Eye (tissue), 1 donor: Measurements from ENCODE around the gene RGL1.
A peak's percentile ranks its signal among the peaks of the same experiment; 100 is the strongest.
"Not testable (repeated sequence)": the region's sequence is repeated elsewhere in the genome, so short reads cannot be mapped to it uniquely, and the experiment has no call there.

Experiments used
- DNase-seq: peaks from one replicate; pipeline ENCODE4 v3.0.0-alpha.2; 2015

The RGL1 gene

GRCh38 chr1:183804916-183805841, at the start of gene RGL1:
Gene RGL1, plus strand, starts transcription at chr1:183805120. Its CDS starts 178 bp downstream, at chr1:183805298.
- DNase-seq, result peak; percentile 93

DNA sequence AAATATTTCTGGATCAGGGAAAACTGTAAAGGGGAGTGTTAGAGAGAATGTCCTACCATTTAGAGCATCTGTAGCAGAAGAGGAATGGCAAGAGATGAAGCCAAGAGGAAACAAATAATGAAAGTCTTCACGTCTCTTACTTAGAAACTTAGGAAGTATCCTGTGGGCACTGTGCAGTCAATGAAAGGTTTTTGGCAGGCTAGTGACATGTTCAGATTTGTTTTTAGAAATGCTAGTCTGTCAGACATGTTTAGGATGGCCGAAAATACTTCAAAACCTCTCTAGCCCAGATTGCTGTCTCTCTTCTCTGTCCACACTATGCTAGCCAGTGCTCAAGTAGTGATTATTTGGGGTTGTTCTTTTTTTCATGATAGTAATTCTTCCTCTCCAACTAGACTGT, 48.6 kb upstream of the RGL1 start:
- DNase-seq, result no peak

DNA sequence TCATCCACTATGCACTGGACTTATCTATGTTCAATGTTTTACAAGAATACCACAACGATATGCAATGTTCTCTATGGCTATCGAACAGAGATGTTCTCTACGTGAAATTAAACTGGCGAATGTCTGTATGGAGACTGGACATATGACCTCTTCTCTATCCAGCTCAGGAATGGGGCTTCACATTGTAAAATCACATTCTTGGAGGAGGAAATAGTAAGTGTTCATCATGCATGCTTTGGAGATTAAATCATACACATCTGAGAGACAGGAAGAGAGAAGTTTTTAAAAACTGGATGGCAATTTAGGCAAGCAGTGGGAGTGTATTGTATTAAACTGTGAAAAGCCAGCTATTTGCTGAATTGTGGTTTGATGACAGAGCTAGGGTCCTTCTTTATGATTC, 47.9 kb upstream of the RGL1 start:
- no peak for DNase-seq

DNA sequence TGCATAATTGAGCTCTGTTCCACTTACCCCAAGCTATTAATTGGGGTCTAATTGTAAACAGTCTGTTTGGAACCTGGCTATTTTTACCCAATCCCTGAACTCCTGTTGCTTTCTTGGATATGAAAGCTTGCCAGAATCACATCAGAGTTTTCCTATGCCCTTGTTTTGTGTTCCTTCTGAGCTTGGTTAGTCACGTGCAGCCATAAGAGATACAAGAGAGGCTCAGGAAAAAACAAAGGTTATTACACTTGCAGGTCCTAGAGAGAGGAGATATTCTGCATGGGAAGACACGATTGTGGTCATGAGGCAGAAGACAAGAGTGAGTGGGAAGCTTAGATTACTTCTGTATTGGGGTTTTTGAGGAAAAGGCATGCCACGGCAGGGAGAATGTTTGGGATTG, 46.0 kb upstream of the RGL1 start:
- no peak for DNase-seq

DNA sequence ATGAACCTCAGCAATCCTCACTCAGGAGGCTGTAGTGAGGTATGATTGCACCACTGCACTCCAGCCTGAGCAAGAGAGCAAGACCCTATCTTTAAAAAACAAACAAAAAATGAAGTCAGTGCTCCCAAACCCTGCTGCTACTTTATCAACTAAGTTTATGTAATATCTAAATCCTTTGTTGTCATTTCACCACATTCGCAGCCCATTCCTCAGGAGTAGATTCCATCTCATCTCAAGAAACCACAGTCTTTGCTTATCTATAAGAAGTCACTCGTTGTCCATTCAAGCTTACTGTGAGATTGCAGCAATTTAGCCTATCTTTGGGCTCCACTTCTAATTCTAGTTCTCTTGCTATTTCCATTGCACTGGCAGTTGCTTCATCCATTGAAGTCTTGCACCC, 44.3 kb upstream of the RGL1 start:
- no peak for DNase-seq

GRCh38 chr1:183761871-183762270, 43.0 kb upstream of the RGL1 start:
- DNase-seq, result no peak

DNA sequence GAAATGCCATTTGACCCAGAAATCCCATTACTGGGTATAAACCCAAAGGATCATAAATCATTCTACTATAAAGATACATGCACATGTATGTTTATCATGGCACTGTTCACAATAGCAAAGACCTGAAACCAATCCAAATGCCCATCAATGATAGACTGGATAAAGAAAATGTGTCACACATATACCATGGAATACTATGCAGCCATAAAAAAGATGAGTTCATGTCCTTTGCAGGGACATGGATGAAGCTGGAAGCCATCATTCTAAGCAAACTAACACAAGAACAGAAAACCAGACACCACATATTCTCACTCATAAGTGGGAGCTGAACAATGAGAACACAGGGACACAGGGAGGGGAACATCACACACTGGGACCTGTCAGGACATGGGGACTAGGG, 42.1 kb upstream of the RGL1 start:
- DNase-seq, result not testable (repeated sequence)

DNA sequence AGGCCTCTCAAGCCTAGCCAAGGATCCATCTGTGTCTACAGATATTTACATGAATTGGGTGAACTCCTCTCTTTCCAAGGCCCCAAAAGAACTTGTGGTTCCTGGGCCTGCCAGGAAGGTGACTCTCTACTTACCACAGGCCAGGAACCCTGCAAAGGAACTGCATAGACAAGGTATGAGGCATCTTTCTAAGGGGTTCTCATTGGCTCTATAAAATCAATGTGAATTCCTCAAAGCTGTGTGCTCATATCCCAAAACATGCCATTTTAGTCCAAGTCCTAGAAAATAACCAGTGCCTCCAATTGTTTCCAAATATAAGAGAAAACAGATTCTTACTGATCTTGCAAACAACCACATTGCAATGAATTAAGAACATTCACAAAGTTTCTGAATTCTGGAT, 39.9 kb upstream of the RGL1 start:
- DNase-seq, result no peak

DNA sequence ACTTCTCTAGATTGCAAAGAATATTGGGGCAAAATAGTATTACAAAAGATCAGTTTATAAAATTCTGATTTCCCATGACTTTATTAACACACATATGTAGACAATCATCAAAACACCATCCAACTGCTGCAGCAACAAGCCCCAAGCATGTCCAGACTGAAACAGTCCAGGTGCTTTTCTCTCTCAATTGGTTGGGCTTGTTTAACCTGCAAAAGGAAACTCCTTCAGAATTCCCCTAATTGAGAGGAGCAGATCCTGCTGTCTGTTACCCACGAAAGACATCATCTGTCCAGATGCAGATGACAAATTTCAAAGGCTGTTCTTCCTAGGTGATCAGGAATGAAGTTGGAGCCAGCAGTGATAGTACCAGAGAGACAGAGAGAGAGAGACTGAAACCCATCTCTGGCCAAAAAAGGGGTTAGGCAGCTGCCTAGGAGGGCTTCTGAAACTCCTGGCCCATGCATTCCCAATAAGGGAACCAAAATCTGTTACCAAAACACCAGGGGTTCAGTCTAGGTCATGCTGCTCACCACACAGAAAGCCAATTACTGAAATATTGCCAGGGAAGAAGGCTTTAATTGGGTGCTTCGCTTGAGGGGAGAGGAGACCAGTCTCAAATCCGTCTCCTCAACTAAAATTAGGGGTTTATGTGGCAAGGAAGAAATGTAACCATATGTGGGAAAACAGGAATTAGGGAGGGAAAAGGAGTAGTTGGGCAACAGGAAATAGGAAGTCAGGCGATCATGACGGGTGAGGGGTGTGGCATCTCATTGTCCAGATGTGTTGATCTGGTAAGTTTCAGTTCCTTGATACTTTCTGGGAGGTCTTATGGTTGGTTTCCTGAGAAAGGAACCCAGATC, 34.7 kb upstream of the RGL1 start:
- no peak for DNase-seq

GRCh38 chr1:183770816-183771128, 34.1 kb upstream of the RGL1 start:
- no peak for DNase-seq

- no peak for DNase-seq
Observed at GRCh38 chr1:183773482-183774274, 31.2 kb upstream of the RGL1 start.

DNA sequence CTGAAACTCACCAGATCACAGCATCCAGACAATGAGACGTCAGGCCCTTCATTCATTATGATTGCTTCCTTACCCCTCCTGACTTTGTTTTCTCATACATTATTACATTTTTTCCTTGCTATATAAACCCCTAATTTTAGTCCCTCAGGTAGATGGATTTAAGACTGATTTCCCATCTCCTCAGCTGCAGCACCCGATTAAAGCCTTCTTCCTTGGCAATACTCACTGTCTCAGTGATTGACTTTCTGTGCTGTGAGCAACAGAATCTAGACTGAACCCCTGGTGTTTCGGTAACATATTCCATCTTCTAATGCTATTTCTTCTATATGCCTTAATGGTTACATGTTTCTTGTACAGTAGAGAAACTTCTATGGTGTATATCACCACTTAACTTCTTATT, 30.0 kb upstream of the RGL1 start:
- DNase-seq, result no peak

GRCh38 chr1:183776731-183777130, 28.2 kb upstream of the RGL1 start:
- DNase-seq, result no peak

DNA sequence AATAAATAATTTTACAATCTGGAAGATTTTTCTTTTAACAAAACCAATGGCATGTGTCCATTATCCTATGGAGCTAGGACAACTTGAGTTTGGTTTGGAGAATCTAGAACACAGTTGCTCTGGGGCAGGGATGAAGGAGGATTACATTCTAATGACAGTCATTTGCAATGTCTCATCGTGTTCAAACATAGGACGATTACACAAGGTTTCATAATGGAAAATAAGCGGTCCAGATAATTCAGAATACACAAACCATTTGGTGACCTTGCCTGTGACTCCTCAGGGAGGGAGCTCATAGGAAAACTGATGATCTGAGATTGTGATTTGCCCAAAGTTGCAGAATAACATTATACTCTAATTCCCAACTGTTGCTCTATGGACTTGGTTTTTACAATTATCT, 27.6 kb upstream of the RGL1 start:
- DNase-seq, result no peak

- peak; percentile 76 for DNase-seq
Observed at GRCh38 chr1:183778045-183778444, 26.9 kb upstream of the RGL1 start.

- no peak for DNase-seq
Observed at GRCh38 chr1:183778568-183779433, 26.1 kb upstream of the RGL1 start.

- no peak for DNase-seq
Observed at GRCh38 chr1:183780159-183780558, 24.8 kb upstream of the RGL1 start.

DNA sequence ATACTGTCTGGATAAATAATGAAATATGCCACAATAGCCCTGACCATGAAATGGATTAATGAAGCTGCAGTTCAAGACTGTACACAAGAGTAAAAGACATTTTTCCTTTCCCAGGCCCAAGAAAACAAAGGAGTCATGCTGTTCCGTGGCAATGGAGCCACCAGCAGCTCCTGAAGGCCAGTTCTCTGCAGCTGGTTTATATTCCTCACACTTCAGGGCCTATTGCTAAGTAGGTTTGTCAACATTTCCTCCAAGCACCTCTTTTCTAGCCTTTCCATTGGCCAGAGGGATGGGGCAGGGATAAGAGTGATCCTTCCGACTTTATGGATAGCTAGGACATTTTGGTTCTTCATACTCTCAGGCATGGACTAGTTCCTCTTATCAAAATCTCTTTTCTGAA, 24.2 kb upstream of the RGL1 start:
- no peak for DNase-seq

- DNase-seq, result no peak
Observed at GRCh38 chr1:183783342-183783741, 21.6 kb upstream of the RGL1 start.

DNA sequence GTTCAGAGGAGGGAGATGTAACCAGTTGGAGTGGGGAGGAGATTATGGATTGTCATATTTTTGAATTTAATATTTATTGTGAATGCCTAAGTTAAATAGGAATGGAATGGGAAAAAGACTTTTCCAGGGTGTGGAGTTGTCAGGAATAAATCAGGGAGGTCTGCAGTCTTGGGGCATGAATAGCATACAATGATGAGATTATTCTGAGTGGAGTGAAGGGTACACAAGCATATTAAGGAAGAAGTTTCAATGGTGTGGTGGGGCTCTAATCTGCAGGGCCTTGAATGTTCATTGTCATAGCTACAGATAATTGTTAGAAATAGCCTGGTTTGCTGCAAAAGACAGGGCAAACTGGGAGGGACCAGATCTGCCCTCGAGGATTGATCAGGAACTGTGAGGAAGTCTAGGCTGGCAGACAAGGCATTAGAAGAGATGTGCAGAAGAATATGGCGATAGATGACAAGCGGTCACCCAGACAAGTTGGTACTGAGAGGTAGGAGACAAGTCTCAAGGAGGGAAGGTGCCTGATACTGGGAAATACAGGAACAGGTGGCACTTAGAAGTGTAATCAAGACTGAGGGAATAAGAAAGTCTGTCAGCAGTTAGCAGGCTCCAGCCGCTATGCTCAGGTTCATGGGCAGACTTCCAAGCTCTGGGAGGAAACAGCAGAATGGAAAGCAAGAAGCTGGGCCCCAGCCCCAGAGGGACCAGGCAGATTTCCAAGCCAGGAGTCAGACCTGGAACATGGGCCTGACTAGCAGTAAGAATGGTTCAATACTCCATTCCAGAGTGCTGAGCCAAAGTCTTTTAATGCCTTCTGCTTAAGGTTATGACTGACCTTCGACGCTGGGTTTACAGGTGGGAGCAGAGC, 20.9 kb upstream of the RGL1 start:
- peak; percentile 63 for DNase-seq

- not testable (repeated sequence) for DNase-seq
Observed at GRCh38 chr1:183785921-183786320, 19.0 kb upstream of the RGL1 start.
